B cell (primary cell): ENCODE measurements around the gene FRS3.

ENCODE experiments used
- CTCF ChIP-seq: fragments of 200-600 bp; IDR thresholded peaks from one replicate; pipeline ENCODE4 v1.8.0; 2022; ENCODE audit warnings: antibody characterized with exemption, mild to moderate bottlenecking
- EZH2 ChIP-seq: IDR thresholded peaks from 2 replicates; pipeline ENCODE4 v1.6.1; 2012; ENCODE audit warnings: borderline replicate concordance, low read depth, mild to moderate bottlenecking, moderate library complexity, low read length; ENCODE audit not compliant: insufficient read depth, poor library complexity, severe bottlenecking

GRCh38 chr6:41740366-41741162, 39.1 kb downstream of the FRS3 start:
- TF ChIP-seq CTCF = no peak
- TF ChIP-seq EZH2 = no peak
